ENCODE data around the gene PDE6H.

DNA sequence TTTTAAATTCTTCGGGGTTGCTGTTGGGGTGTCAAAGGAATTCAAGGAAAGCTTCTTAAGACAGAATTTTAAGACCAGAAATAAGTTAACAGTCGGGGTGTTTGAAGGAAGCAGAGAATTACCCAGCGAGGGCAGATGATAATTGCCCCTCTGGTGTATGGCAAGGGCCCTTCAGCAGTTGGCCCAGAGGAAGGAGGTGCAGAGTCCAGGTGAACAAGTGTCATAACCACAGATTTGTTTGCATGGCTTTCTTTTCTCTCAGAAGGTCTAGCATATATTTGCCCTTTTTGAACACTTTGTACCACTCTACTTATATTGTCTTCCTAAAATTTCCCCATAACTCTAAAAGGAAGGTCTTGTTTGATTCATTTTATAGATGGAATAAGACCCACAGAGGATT, 1.8 kb downstream of the PDE6H start:
- TF ChIP-seq, protein P1, sequence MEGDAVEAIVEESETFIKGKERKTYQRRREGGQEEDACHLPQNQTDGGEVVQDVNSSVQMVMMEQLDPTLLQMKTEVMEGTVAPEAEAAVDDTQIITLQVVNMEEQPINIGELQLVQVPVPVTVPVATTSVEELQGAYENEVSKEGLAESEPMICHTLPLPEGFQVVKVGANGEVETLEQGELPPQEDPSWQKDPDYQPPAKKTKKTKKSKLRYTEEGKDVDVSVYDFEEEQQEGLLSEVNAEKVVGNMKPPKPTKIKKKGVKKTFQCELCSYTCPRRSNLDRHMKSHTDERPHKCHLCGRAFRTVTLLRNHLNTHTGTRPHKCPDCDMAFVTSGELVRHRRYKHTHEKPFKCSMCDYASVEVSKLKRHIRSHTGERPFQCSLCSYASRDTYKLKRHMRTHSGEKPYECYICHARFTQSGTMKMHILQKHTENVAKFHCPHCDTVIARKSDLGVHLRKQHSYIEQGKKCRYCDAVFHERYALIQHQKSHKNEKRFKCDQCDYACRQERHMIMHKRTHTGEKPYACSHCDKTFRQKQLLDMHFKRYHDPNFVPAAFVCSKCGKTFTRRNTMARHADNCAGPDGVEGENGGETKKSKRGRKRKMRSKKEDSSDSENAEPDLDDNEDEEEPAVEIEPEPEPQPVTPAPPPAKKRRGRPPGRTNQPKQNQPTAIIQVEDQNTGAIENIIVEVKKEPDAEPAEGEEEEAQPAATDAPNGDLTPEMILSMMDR (IDR thresholded peaks at IDR 0.05): no peak
- TF ChIP-seq EP300 (IDR thresholded peaks at IDR 0.05) (no peak), POLR2AphosphoS5 (IDR thresholded peaks at IDR 0.05) (no peak)

Data from sigmoid colon (tissue), 4 donors.